HCT116 (cell line): ENCODE results near the gene SND1. TPM values are rescaled to one million over a fixed set of nuclear protein-coding genes. Genes with fewer than 3 reads are reported as not detected.

Experiments used
- ATAC-seq: fragments of 200-7000 bp; cut with Tn5 transposase; 2 replicates; pipeline ENCODE4 v1.9.1; 2020; ENCODE audit warnings: mild to moderate bottlenecking, moderate library complexity
- BruUV-seq: library from RNA; stranded (reverse); fragments of 400-500 nt; replicated peaks from 2 replicates; lab custom pipeline; 2021; lab: Mats Ljungman, UMichigan
- CTCF ChIA-PET: fragments of 300-600 bp; sonication (Branson Sonifier 250); formaldehyde crosslinking; loops from one replicate; lab custom pipeline; 2021; ENCODE audit warnings: antibody characterized with exemption; lab: Charles Lee
- POLR2A ChIA-PET: fragments of 300-600, 350-600 bp; sonication (Branson Sonifier 250); formaldehyde crosslinking; loops from one replicate; lab custom pipeline; 2021; ENCODE audit warnings: antibody characterized with exemption; lab: Charles Lee
- RAD21 ChIA-PET, 2 experiments: fragments of 300-600 bp; sonication (Branson Sonifier 250); formaldehyde crosslinking; loops; one replicate each; lab custom pipeline; 2023; ENCODE audit warnings: low total read pairs in 2 of 2; ENCODE audit not compliant: uncharacterized antibody in 2 of 2, unreplicated experiment in 2 of 2, low non-redundant PET in 1 of 2; lab: Charles Lee
- DNase-seq: peaks from one replicate; pipeline ENCODE4 v3.0.0-alpha.2; 2010; ENCODE audit warnings: low read depth, low spot score
- H2AFZ ChIP-seq: fragments of 200-600 bp; shearing (Covaris generic), sonication (generic); 2 replicates; pipeline ENCODE4 v1.6.1; 2017; ENCODE audit warnings: low read depth, mixed run types, mixed read lengths, antibody characterized with exemption, low read length; ENCODE audit not compliant: poor library complexity, severe bottlenecking
- H3K27ac ChIP-seq: 2 replicates; pipeline ENCODE4 v1.5.1; 2012; ENCODE audit warnings: low read depth, low read length
- H3K27me3 ChIP-seq: fragments of 200-600 bp; sonication (generic); 2 replicates; pipeline ENCODE4 v1.6.1; 2016; ENCODE audit warnings: mixed run types, low read length, mixed read lengths; ENCODE audit not compliant: insufficient read depth
- H3K36me3 ChIP-seq, 2 experiments: fragments of 200-500 bp in 1 of 2; fragments of 200-600 bp in 1 of 2; sonication (Bioruptor generic) in 1 of 2; sonication (generic) in 1 of 2; 2 replicates each; pipeline versions ENCODE4 v1.5.1 to v1.6.1; 2014 to 2016; ENCODE audit warnings: low read length in 2 of 2, inconsistent platforms in 1 of 2, mixed read lengths in 1 of 2, mixed run types in 1 of 2; ENCODE audit not compliant: insufficient read depth in 2 of 2, control insufficient read depth in 1 of 2
- H3K4me1 ChIP-seq, 2 experiments: fragments of 200-600 bp in 1 of 2; sonication (generic) in 1 of 2; 2 replicates each; pipeline versions ENCODE4 v1.5.1 to v1.6.1; 2012 to 2017; ENCODE audit warnings: low read length in 2 of 2, inconsistent platforms in 1 of 2, mild to moderate bottlenecking in 1 of 2, mixed read lengths in 1 of 2, mixed run types in 1 of 2, moderate library complexity in 1 of 2; ENCODE audit not compliant: insufficient read depth in 2 of 2, control insufficient read depth in 1 of 2
- H3K4me2 ChIP-seq: fragments of 200-600 bp; sonication (generic); 2 replicates; pipeline ENCODE4 v1.6.1; 2017; ENCODE audit warnings: mixed run types, low read length, mixed read lengths
- H3K4me3 ChIP-seq, 2 experiments: fragments of 200-600 bp in 1 of 2; sonication (generic) in 1 of 2; replicated peaks in 1 of 2; 2 replicates each; pipeline ENCODE4 v1.5.1; 2011 to 2016; ENCODE audit warnings: low read length in 2 of 2, control low read depth in 1 of 2, low read depth in 1 of 2, mild to moderate bottlenecking in 1 of 2, mixed read lengths in 1 of 2, mixed run types in 1 of 2
- H3K79me2 ChIP-seq: fragments of 200-600 bp; sonication (generic); 2 replicates; pipeline ENCODE4 v1.6.1; 2017; ENCODE audit warnings: mild to moderate bottlenecking, mixed run types, low read length, moderate library complexity, mixed read lengths; ENCODE audit not compliant: insufficient read depth
- H3K9ac ChIP-seq: fragments of 200-600 bp; sonication (generic); 2 replicates; pipeline ENCODE4 v1.6.1; 2016; ENCODE audit warnings: low read length, mixed read lengths
- H3K9me2 ChIP-seq: fragments of 200-600 bp; sonication (generic), shearing (Covaris generic); 2 replicates; pipeline ENCODE4 v1.6.1; 2017; ENCODE audit warnings: mixed run types, mild to moderate bottlenecking, moderate library complexity; ENCODE audit not compliant: insufficient read depth
- H3K9me3 ChIP-seq, 2 experiments: fragments of 200-500 bp in 1 of 2; fragments of 200-600 bp in 1 of 2; sonication (Bioruptor generic) in 1 of 2; sonication (generic) in 1 of 2; 2 replicates each; pipeline ENCODE4 v1.6.1; 2014 to 2017; ENCODE audit warnings: low read length in 2 of 2, mixed read lengths in 2 of 2, inconsistent platforms in 1 of 2, low read depth in 1 of 2, mild to moderate bottlenecking in 1 of 2, mixed run types in 1 of 2, moderate library complexity in 1 of 2; ENCODE audit not compliant: control insufficient read depth in 1 of 2, insufficient read depth in 1 of 2
- H4K20me1 ChIP-seq: fragments of 200-600 bp; sonication (generic), shearing (Covaris generic); 2 replicates; pipeline ENCODE4 v1.6.1; 2017; ENCODE audit warnings: mixed run types, mild to moderate bottlenecking, moderate library complexity; ENCODE audit not compliant: insufficient read depth
- ATF3 ChIP-seq: IDR thresholded peaks from 2 replicates; pipeline ENCODE4 v1.6.1; 2012
- CEBPB ChIP-seq: IDR thresholded peaks from 2 replicates; pipeline ENCODE4 v1.6.1; 2012; ENCODE audit warnings: low read depth
- EGR1 ChIP-seq: IDR thresholded peaks from 2 replicates; pipeline ENCODE4 v1.6.1; 2012; ENCODE audit warnings: low read depth
- MAX ChIP-seq: IDR thresholded peaks from 2 replicates; pipeline ENCODE4 v1.6.1; 2012
- POLR2A ChIP-seq: IDR thresholded peaks from 2 replicates; pipeline ENCODE4 v1.7.0; 2011; ENCODE audit warnings: borderline replicate concordance; ENCODE audit not compliant: insufficient read depth, insufficient read length; ENCODE audit errors: extremely low read depth
- RAD21 ChIP-seq: IDR thresholded peaks from 2 replicates; pipeline ENCODE4 v1.6.1; 2012; ENCODE audit warnings: low read depth, mild to moderate bottlenecking
- SP1 ChIP-seq: IDR thresholded peaks from 2 replicates; pipeline ENCODE4 v1.6.1; 2012; ENCODE audit warnings: low read depth
- SRF ChIP-seq: IDR thresholded peaks from 2 replicates; pipeline ENCODE4 v1.6.1; 2012; ENCODE audit warnings: low read depth
- ZNF274 ChIP-seq: fragments of 200-500 bp; sonication (Bioruptor generic); IDR thresholded peaks from 2 replicates; pipeline ENCODE4 v1.6.1; 2014; ENCODE audit warnings: mild to moderate bottlenecking, low read depth, low read length, inconsistent platforms
- intact Hi-C: fragments of 100-400 bp; cut with micrococcal nuclease; formaldehyde crosslinking; loops from 2 replicates; pipeline ENCODE4 v1.10.0; 2022
- total RNA-seq: library from RNA; stranded (reverse); gene quantifications from one replicate; pipeline ENCODE4 v1.2.1, GENCODE V29; 2021; ENCODE audit not compliant: unreplicated experiment

SND1 gene
- total RNA-seq, 1 experiment from 2014 or later = 169 TPM

- H3K79me2 ChIP-seq = peaks cover 96% of the 10 kb centered on the region
- TF ChIP-seq ZNF274 = no peak
- TF ChIP-seq POLR2A = no peak
- TF ChIP-seq CEBPB = no peak
- no peak for TF ChIP-seq EGR1
- no peak for TF ChIP-seq SP1
- TF ChIP-seq, all 23 proteins: peak for 0
- Histone ChIP-seq H3K4me1 (no peaks in the 10 kb centered on the region), H2AFZ (no peak overlapping the region), H3K9ac (no peak overlapping the region), H3K4me2 (no peak overlapping the region), H3K27me3 (no peaks in the 10 kb centered on the region), H4K20me1 (peaks cover 18% of the 10 kb centered on the region; the same call in 1 of the 2 replicates), H3K9me2 (no peaks in the 10 kb centered on the region), H3K36me3 (no peaks in the 10 kb centered on the region), H3K4me3 (no peak overlapping the region), H3K27ac (no peak overlapping the region), H3K9me3 (no peaks in the 10 kb centered on the region)
- ChIA-PET RAD21 (no interaction called here), POLR2A (no interaction called here), CTCF (no interaction called here)
- BruUV-seq = no TSS peak
- ATAC-seq (no peak), DNase-seq (no peak)
- intact Hi-C loops = no loop called here
These were observed 113.2 kb downstream of the SND1 start for GRCh38 chr7:127765150-127765549.

- no peaks in the 10 kb centered on the region for H3K4me1 ChIP-seq
- H3K4me2 ChIP-seq = no peak overlapping the region
- H3K79me2 ChIP-seq = peaks cover 95% of the 10 kb centered on the region
- ATAC-seq = no peak
- no peak overlapping the region for H3K4me3 ChIP-seq
- no peaks in the 10 kb centered on the region for H3K36me3 ChIP-seq
- TF ChIP-seq RAD21 (no peak), MAX (no peak), SRF (no peak), POLR2A (no peak), ATF3 (no peak)
- no peak overlapping the region for H3K9ac ChIP-seq
- intact Hi-C loops = no loop called here
- H3K9me3 ChIP-seq = no peaks in the 10 kb centered on the region
- no peak overlapping the region for H2AFZ ChIP-seq
- no peaks in the 10 kb centered on the region for H3K27me3 ChIP-seq
- RAD21 ChIA-PET = no interaction called here
- no peak overlapping the region for H3K27ac ChIP-seq
- POLR2A ChIA-PET = no interaction called here
- 0 out of 2 replicates have a peak, but pooled peaks cover 14% of the 10 kb centered on the region for H4K20me1 ChIP-seq
- CTCF ChIA-PET = no interaction called here
- DNase-seq = no peak
- H3K9me2 ChIP-seq = no peaks in the 10 kb centered on the region
- no TSS peak for BruUV-seq
These were observed 115.0 kb downstream of the SND1 start for GRCh38 chr7:127766831-127767459.
